Measurements from ENCODE around the gene MICAL2.

GRCh38 chr11:12135185-12135584, 24.8 kb downstream of the MICAL2 start:
- no peak for TF ChIP-seq YY1 (tag by site-specific recombination; IDR thresholded peaks at IDR 0.05)
- TF ChIP-seq ZNF394 (tag by site-specific recombination; IDR thresholded peaks at IDR 0.05; ENCODE audit: borderline replicate concordance): no peak
- no peak for TF ChIP-seq ZBTB1 (tag by site-specific recombination; IDR thresholded peaks at IDR 0.05)
- no peak for TF ChIP-seq ZNF544 (tag by site-specific recombination; IDR thresholded peaks at IDR 0.05)
- TF ChIP-seq ZNF341 (tag by site-specific recombination; IDR thresholded peaks at IDR 0.05; ENCODE audit: low read depth): no peak
- no peak for TF ChIP-seq ZNF302 (tag by site-specific recombination; IDR thresholded peaks at IDR 0.05; ENCODE audit: low read depth)
- no peak for TF ChIP-seq ZNF23 (tag by site-specific recombination; IDR thresholded peaks at IDR 0.05; ENCODE audit: borderline replicate concordance)
- no peak for TF ChIP-seq CTCF (tag by site-specific recombination; IDR thresholded peaks at IDR 0.05)
- no peak for TF ChIP-seq ZNF704 (tag by site-specific recombination; IDR thresholded peaks at IDR 0.05)
- TF ChIP-seq HOXA7 (CRISPR knock-in tag; IDR thresholded peaks at IDR 0.05; ENCODE audit: borderline replicate concordance): no peak
- no peak for TF ChIP-seq IKZF3 (tag by site-specific recombination; IDR thresholded peaks at IDR 0.05)
- no peak for TF ChIP-seq ZSCAN30 (tag by site-specific recombination; IDR thresholded peaks at IDR 0.05)
- no peak for TF ChIP-seq ZNF585B (tag by site-specific recombination; IDR thresholded peaks at IDR 0.05)
- no peak for TF ChIP-seq ZNF501 (tag by site-specific recombination; IDR thresholded peaks at IDR 0.05)

Measured in HEK293 (cell line).